A549 (cell line): ENCODE data around the gene EPHB6. TPM values are rescaled to one million over a fixed set of nuclear protein-coding genes. Genes with fewer than 3 reads are reported as not detected.

Experiments used
- ATAC-seq, 2 experiments: fragments of 200-7000 bp in 1 of 2; fragments of >200 bp in 1 of 2; cut with Nextera tagmentation in 1 of 2; cut with Tn5 transposase in 1 of 2; 3 replicates each; pipeline versions ENCODE4 v1.8.0 to v1.9.1; 2018 to 2020; ENCODE audit warnings: mild to moderate bottlenecking in 1 of 2, moderate library complexity in 1 of 2
- CTCF ChIA-PET: fragments of 300-600 bp; sonication (Branson Sonifier 250); formaldehyde crosslinking; extraction: SDS; loops from one replicate; lab custom pipeline; 2021; ENCODE audit warnings: antibody characterized with exemption, inconsistent platforms; lab: Yijun Ruan, JAX
- POLR2A ChIA-PET: fragments of 350-600 bp; formaldehyde crosslinking; extraction: SDS; loops from one replicate; lab custom pipeline; 2021; ENCODE audit warnings: antibody characterized with exemption, inconsistent platforms; lab: Yijun Ruan, JAX
- DNase-seq, 2 experiments: peaks; one replicate each; pipeline versions ENCODE4 v3.0.0 to v3.0.0-alpha.2; 2011 to 2016; ENCODE audit warnings: low read depth in 1 of 2, low spot score in 1 of 2
- FAIRE-seq: peaks from 2 replicates; lab custom pipeline; 2011; peaks lifted over from hg19 to GRCh38; lab: Jason Lieb, UNC
- H3K27ac ChIP-seq, 2 experiments: fragments of >200 bp; sonication (Bioruptor Twin); formaldehyde crosslinking; 3 replicates each; pipeline ENCODE4 v1.5.1; 2016 to 2017
- H3K4me1 ChIP-seq: fragments of >200 bp; sonication (Bioruptor Twin); formaldehyde crosslinking; 3 replicates; pipeline ENCODE4 v1.6.1; 2016
- H3K4me2 ChIP-seq: fragments of >200 bp; sonication (Bioruptor Twin); formaldehyde crosslinking; 3 replicates; pipeline ENCODE4 v1.6.1; 2016
- H3K4me3 ChIP-seq: fragments of >200 bp; sonication (Bioruptor Twin); formaldehyde crosslinking; 3 replicates; pipeline ENCODE4 v1.5.1; 2016
- H3K9me3 ChIP-seq: fragments of >200 bp; sonication (Bioruptor Twin); formaldehyde crosslinking; 3 replicates; pipeline ENCODE4 v1.6.1; 2016
- BHLHE40 ChIP-seq: IDR thresholded peaks from 2 replicates; pipeline ENCODE4 v1.6.1; 2012; ENCODE audit warnings: low read depth, low read length, inconsistent platforms
- CHD4 ChIP-seq: fragments of 200-600 bp; sonication (generic); IDR thresholded peaks from 2 replicates; pipeline ENCODE4 v1.6.1; 2016; ENCODE audit warnings: antibody characterized with exemption, mild to moderate bottlenecking, borderline replicate concordance
- EHF ChIP-seq: fragments of 250-450 bp; sonication (Bioruptor Pico); IDR thresholded peaks from 2 replicates; pipeline ENCODE4 v1.5.0; 2020; ENCODE audit warnings: mild to moderate bottlenecking
- EHMT2 ChIP-seq: fragments of 200-600 bp; sonication (generic); IDR thresholded peaks from 2 replicates; pipeline ENCODE4 v1.6.1; 2016; ENCODE audit warnings: antibody characterized with exemption, low read depth, mild to moderate bottlenecking, moderate library complexity
- ESRRA ChIP-seq: fragments of 150-350 bp; IDR thresholded peaks from 2 replicates; pipeline ENCODE4 v1.6.1; 2014; ENCODE audit warnings: mild to moderate bottlenecking, low read length, borderline replicate concordance
- FOXS1 ChIP-seq: fragments of 250-450 bp; sonication (Bioruptor Pico); IDR thresholded peaks from 2 replicates; pipeline ENCODE4 v1.5.0; 2020; ENCODE audit warnings: mild to moderate bottlenecking, moderate library complexity
- GATA3 ChIP-seq: IDR thresholded peaks from 2 replicates; pipeline ENCODE4 v1.6.1; 2012; ENCODE audit warnings: borderline replicate concordance
- HDAC2 ChIP-seq: fragments of 200-600 bp; sonication (generic); IDR thresholded peaks from 2 replicates; pipeline ENCODE4 v1.6.1; 2016
- HMGXB4 ChIP-seq: fragments of 250-450 bp; sonication (Bioruptor Pico); IDR thresholded peaks from 2 replicates; pipeline ENCODE4 v1.5.0; 2021; ENCODE audit warnings: mild to moderate bottlenecking, moderate library complexity, borderline replicate concordance
- HOXB13 ChIP-seq: fragments of 250-450 bp; sonication (Bioruptor Pico); IDR thresholded peaks from 2 replicates; pipeline ENCODE4 v1.5.0; 2020; ENCODE audit warnings: low read depth, mild to moderate bottlenecking, moderate library complexity
- JUN ChIP-seq, 2 experiments: fragments of >200 bp; sonication (Bioruptor Twin); formaldehyde crosslinking; IDR thresholded peaks; 2 replicates in 1 of 2; 3 replicates in 1 of 2; pipeline ENCODE4 v1.6.1; 2016 to 2017
- KDM1A ChIP-seq: fragments of 200-600 bp; sonication (generic); IDR thresholded peaks from 2 replicates; pipeline ENCODE4 v1.6.1; 2016; ENCODE audit warnings: low read depth, mild to moderate bottlenecking
- KDM5A ChIP-seq: fragments of 200-600 bp; sonication (generic); IDR thresholded peaks from 2 replicates; pipeline ENCODE4 v1.6.1; 2016; ENCODE audit warnings: antibody characterized with exemption, mild to moderate bottlenecking
- MAFK ChIP-seq: fragments of 450-650 bp; IDR thresholded peaks from 2 replicates; pipeline ENCODE4 v1.6.1; 2014; ENCODE audit not compliant: partially characterized antibody
- PHF8 ChIP-seq: fragments of 200-600 bp; sonication (generic); IDR thresholded peaks from 2 replicates; pipeline ENCODE4 v1.6.1; 2016; ENCODE audit warnings: low read depth, mild to moderate bottlenecking, antibody characterized with exemption, moderate library complexity, borderline replicate concordance
- POLR2A ChIP-seq: IDR thresholded peaks from 2 replicates; pipeline ENCODE4 v1.6.1; 2012; ENCODE audit warnings: mild to moderate bottlenecking, low read length
- RCOR1 ChIP-seq: fragments of 150-350 bp; IDR thresholded peaks from 2 replicates; pipeline ENCODE4 v1.6.1; 2014; ENCODE audit warnings: antibody characterized with exemption, low read length, low read depth
- RFX5 ChIP-seq: fragments of 450-650 bp; IDR thresholded peaks from 2 replicates; pipeline ENCODE4 v1.7.1; 2014; ENCODE audit warnings: antibody characterized with exemption, mild to moderate bottlenecking, moderate library complexity
- SMC3 ChIP-seq: fragments of >200 bp; sonication (Bioruptor Twin); formaldehyde crosslinking; IDR thresholded peaks from 3 replicates; pipeline ENCODE4 v1.6.1; 2018; ENCODE audit warnings: inconsistent platforms
- TP53 ChIP-seq: fragments of 250-450 bp; sonication (Bioruptor Pico); IDR thresholded peaks from 2 replicates; pipeline ENCODE4 v1.5.0; 2021; ENCODE audit warnings: mild to moderate bottlenecking, moderate library complexity
- ZFP36 ChIP-seq: fragments of 450-650 bp; IDR thresholded peaks from 2 replicates; pipeline ENCODE4 v1.6.1; 2014; ENCODE audit warnings: borderline replicate concordance; ENCODE audit not compliant: partially characterized antibody
- ZNF302 ChIP-seq: fragments of 250-450 bp; sonication (Bioruptor Pico); IDR thresholded peaks from 2 replicates; pipeline ENCODE4 v1.9.0; 2021; ENCODE audit warnings: inconsistent platforms, mild to moderate bottlenecking, moderate library complexity
- WGBS: methylation state at CpG from one replicate; pipeline ENCODE4 v1.1.6; 2017; ENCODE audit errors: missing lambda C conversion rate; 5-methylcytosine and 5-hydroxymethylcytosine counted together
- polyA plus RNA-seq, 4 experiments: library from polyadenylated mRNA; depleted of rRNA in 3 of 4; stranded (reverse); fragments of >200 nt; fragmentation: RNase III in 1 of 4; extraction: RNeasy Plus Mini Kit Qiagen cat#74134 plus additional on column Dnase treatment in 1 of 4; gene quantifications; 2 replicates in 3 of 4; 3 replicates in 1 of 4; pipeline ENCODE4 v1.2.3, GENCODE V29; 2011 to 2017
- TF ChIP-seq, protein P1 (sequence below): fragments of 450-650 bp; IDR thresholded peaks from 2 replicates; pipeline ENCODE4 v1.6.1; 2014; ENCODE audit warnings: antibody characterized with exemption
- TF ChIP-seq, protein P2 (sequence below): fragments of >200 bp; sonication (Bioruptor Twin); formaldehyde crosslinking; IDR thresholded peaks from 2 replicates; pipeline ENCODE4 v1.6.1; 2016
- TF ChIP-seq, protein P3 (sequence below): fragments of 150-350 bp; IDR thresholded peaks from 2 replicates; pipeline ENCODE4 v1.6.1; 2014; ENCODE audit warnings: low read depth, mild to moderate bottlenecking, low read length

EPHB6 gene
- polyA plus RNA-seq, 2 of the 4 experiments (the other 2 are of a cell fraction), result 0.26 to 0.37 TPM

- FAIRE-seq (no peak), DNase-seq (no peak), ATAC-seq (no peak)
- Histone ChIP-seq H3K4me1 (no peaks in the 10 kb centered on the region), H3K27ac (no peak overlapping the region), H3K9me3 (peaks cover 2% of the 10 kb centered on the region; the same call in 1 of the 3 replicates), H3K4me3 (no peak overlapping the region), H3K4me2 (no peak overlapping the region)
- ChIA-PET POLR2A (no interaction called here), CTCF (no interaction called here)
- no peak for TF ChIP-seq MAFK
- no peak for TF ChIP-seq GATA3
- TF ChIP-seq, protein P1, sequence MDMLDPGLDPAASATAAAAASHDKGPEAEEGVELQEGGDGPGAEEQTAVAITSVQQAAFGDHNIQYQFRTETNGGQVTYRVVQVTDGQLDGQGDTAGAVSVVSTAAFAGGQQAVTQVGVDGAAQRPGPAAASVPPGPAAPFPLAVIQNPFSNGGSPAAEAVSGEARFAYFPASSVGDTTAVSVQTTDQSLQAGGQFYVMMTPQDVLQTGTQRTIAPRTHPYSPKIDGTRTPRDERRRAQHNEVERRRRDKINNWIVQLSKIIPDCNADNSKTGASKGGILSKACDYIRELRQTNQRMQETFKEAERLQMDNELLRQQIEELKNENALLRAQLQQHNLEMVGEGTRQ, result no peak
Observed at GRCh38 chr7:142904128-142904527, 49.3 kb downstream of the EPHB6 start.

- ChIA-PET CTCF (no interaction called here), POLR2A (no interaction called here)
- WGBS, result 12% methylated on average over 2 of the region's 2 CpGs
- no peak overlapping the region for H3K4me2 ChIP-seq
- H3K9me3 ChIP-seq, result peaks cover 2% of the 10 kb centered on the region; the same call in 1 of the 3 replicates
- H3K4me3 ChIP-seq, result no peak overlapping the region
- no peak overlapping the region for H3K27ac ChIP-seq
- ATAC-seq, result no peak
- TF ChIP-seq ZNF302 (CRISPR knock-in tag) (no peak), ZFP36 (peak; percentile 18)
- no peak for DNase-seq
- no peak for FAIRE-seq
- no peaks in the 10 kb centered on the region for H3K4me1 ChIP-seq
Observed at GRCh38 chr7:142905759-142906158, 50.9 kb downstream of the EPHB6 start.

- Histone ChIP-seq H3K4me3 (no peak overlapping the region), H3K27ac (no peak overlapping the region), H3K4me1 (no peaks in the 10 kb centered on the region), H3K4me2 (no peak overlapping the region), H3K9me3 (peaks cover 2% of the 10 kb centered on the region; the same call in 1 of the 3 replicates)
- DNase-seq, result no peak
- 43% methylated on average over 2 of the region's 2 CpGs for WGBS
- TF ChIP-seq KDM1A (no peak), FOXS1 (CRISPR knock-in tag) (no peak)
- ATAC-seq, result no peak
- CTCF ChIA-PET, result no interaction called here
- no peak for FAIRE-seq
- POLR2A ChIA-PET, result no interaction called here
Observed at GRCh38 chr7:142906643-142907042, 51.8 kb downstream of the EPHB6 start.

- TF ChIP-seq JUN (IDR thresholded peaks at IDR 0.05) (no peak), GATA3 (no peak), HOXB13 (no peak), SMC3 (no peak), KDM5A (no peak), ESRRA (no peak), RCOR1 (no peak), TP53 (CRISPR knock-in tag) (no peak), HDAC2 (no peak), EHMT2 (no peak), ZFP36 (no peak), EHF (CRISPR knock-in tag) (no peak), BHLHE40 (no peak), HMGXB4 (no peak), RFX5 (no peak), PHF8 (no peak), CHD4 (no peak), POLR2A (no peak)
- TF ChIP-seq, protein P2, sequence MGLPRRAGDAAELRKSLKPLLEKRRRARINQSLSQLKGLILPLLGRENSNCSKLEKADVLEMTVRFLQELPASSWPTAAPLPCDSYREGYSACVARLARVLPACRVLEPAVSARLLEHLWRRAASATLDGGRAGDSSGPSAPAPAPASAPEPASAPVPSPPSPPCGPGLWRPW, result no peak
- TF ChIP-seq, protein P3, sequence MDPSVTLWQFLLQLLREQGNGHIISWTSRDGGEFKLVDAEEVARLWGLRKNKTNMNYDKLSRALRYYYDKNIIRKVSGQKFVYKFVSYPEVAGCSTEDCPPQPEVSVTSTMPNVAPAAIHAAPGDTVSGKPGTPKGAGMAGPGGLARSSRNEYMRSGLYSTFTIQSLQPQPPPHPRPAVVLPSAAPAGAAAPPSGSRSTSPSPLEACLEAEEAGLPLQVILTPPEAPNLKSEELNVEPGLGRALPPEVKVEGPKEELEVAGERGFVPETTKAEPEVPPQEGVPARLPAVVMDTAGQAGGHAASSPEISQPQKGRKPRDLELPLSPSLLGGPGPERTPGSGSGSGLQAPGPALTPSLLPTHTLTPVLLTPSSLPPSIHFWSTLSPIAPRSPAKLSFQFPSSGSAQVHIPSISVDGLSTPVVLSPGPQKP, result no peak
- POLR2A ChIA-PET, result no interaction called here
- no peak for ATAC-seq
- FAIRE-seq, result no peak
- Histone ChIP-seq H3K4me3 (no peak overlapping the region), H3K4me2 (no peak overlapping the region), H3K9me3 (peaks cover 2% of the 10 kb centered on the region; the same call in 1 of the 3 replicates), H3K27ac (no peak overlapping the region), H3K4me1 (no peaks in the 10 kb centered on the region)
- 44% methylated on average over 11 of the region's 11 CpGs for WGBS
- DNase-seq, result no peak
- CTCF ChIA-PET, result no interaction called here
Observed at GRCh38 chr7:142908290-142908689, 53.4 kb downstream of the EPHB6 start.
